CD8-positive, alpha-beta memory T cell (primary cell): ENCODE measurements around the gene TAF11. TPM values are rescaled to one million over a fixed set of nuclear protein-coding genes. Genes with fewer than 3 reads are reported as not detected.
A peak's percentile ranks its signal among the peaks of the same experiment; 100 is the strongest.

Experiments
- CTCF ChIA-PET: fragments of 350-600 bp; sonication (Branson Sonifier 250); formaldehyde crosslinking; loops from one replicate; lab custom pipeline; 2021; ENCODE audit warnings: antibody characterized with exemption; lab: Charles Lee
- POLR2A ChIA-PET: fragments of 350-600 bp; sonication (Branson Sonifier 250); formaldehyde crosslinking; loops from one replicate; lab custom pipeline; 2021; ENCODE audit warnings: antibody characterized with exemption; lab: Charles Lee
- DNase-seq, 5 donors: peaks; one replicate each; pipeline versions ENCODE4 v3.0.0 to v3.0.0-alpha.2; 2020 to 2022; ENCODE audit warnings: mixed read lengths in 1 of 5
- H3K27ac ChIP-seq: one replicate; pipeline ENCODE4 v1.7.0; 2013; ENCODE audit warnings: low read depth, mild to moderate bottlenecking, low read length, moderate library complexity
- H3K27me3 ChIP-seq: 2 replicates; pipeline ENCODE4 v1.7.0; 2013; ENCODE audit warnings: low read length, mild to moderate bottlenecking; ENCODE audit not compliant: insufficient read depth, poor library complexity, severe bottlenecking
- H3K36me3 ChIP-seq: 2 replicates; pipeline ENCODE4 v1.7.0; 2013; ENCODE audit warnings: mild to moderate bottlenecking, low read length, moderate library complexity; ENCODE audit not compliant: insufficient read depth
- H3K4me1 ChIP-seq: 2 replicates; pipeline ENCODE4 v1.7.0; 2013; ENCODE audit warnings: mild to moderate bottlenecking, low read length, moderate library complexity; ENCODE audit not compliant: insufficient read depth
- H3K4me3 ChIP-seq: 2 replicates; pipeline ENCODE4 v1.7.0; 2013; ENCODE audit warnings: mild to moderate bottlenecking, low read length
- H3K9me3 ChIP-seq: 2 replicates; pipeline ENCODE4 v1.7.0; 2013; ENCODE audit warnings: mild to moderate bottlenecking, low read length
- H3K27ac Mint-ChIP-seq, 8 donors: one replicate each; pipeline ENCODE4 v1.8.0; 2020 to 2021; ENCODE audit warnings: mixed read lengths in 8 of 8, mild to moderate bottlenecking in 6 of 8, inconsistent platforms in 3 of 8, moderate library complexity in 3 of 8
- H3K27me3 Mint-ChIP-seq, 2 donors: one replicate each; pipeline ENCODE4 v1.8.0; 2020 to 2021; ENCODE audit warnings: mixed read lengths in 2 of 2, mild to moderate bottlenecking in 1 of 2, moderate library complexity in 1 of 2
- H3K36me3 Mint-ChIP-seq, 3 donors: one replicate each; pipeline ENCODE4 v1.8.0; 2020 to 2021; ENCODE audit warnings: mixed read lengths in 3 of 3, inconsistent platforms in 1 of 3, mild to moderate bottlenecking in 1 of 3
- H3K4me1 Mint-ChIP-seq, 3 donors: one replicate each; pipeline ENCODE4 v1.8.0; 2020 to 2021; ENCODE audit warnings: mixed read lengths in 3 of 3, inconsistent platforms in 1 of 3, mild to moderate bottlenecking in 1 of 3
- H3K4me3 Mint-ChIP-seq, 7 donors: one replicate each; pipeline ENCODE4 v1.8.0; 2020 to 2021; ENCODE audit warnings: mixed read lengths in 7 of 7, mild to moderate bottlenecking in 6 of 7, moderate library complexity in 4 of 7, inconsistent platforms in 2 of 7
- H3K9me3 Mint-ChIP-seq, 5 donors: one replicate each; pipeline ENCODE4 v1.8.0; 2020 to 2022; ENCODE audit warnings: mixed read lengths in 5 of 5, mild to moderate bottlenecking in 3 of 5, moderate library complexity in 2 of 5, inconsistent platforms in 1 of 5
- polyA plus RNA-seq: library from polyadenylated mRNA; unstranded; fragments of 300-500 nt; fragmentation: Illumina TruSeq; gene quantifications from one replicate; pipeline ENCODE4 v1.2.3, GENCODE V29; 2021
- total RNA-seq, 2 experiments: library from RNA; stranded (reverse); gene quantifications; one replicate each; pipeline ENCODE4 v1.2.3, GENCODE V29; 2021

The TAF11 gene
- total and polyA plus RNA-seq, 3 experiments from 2014 or later = 19.4 to 34.1 (median 28.9) TPM

DNA sequence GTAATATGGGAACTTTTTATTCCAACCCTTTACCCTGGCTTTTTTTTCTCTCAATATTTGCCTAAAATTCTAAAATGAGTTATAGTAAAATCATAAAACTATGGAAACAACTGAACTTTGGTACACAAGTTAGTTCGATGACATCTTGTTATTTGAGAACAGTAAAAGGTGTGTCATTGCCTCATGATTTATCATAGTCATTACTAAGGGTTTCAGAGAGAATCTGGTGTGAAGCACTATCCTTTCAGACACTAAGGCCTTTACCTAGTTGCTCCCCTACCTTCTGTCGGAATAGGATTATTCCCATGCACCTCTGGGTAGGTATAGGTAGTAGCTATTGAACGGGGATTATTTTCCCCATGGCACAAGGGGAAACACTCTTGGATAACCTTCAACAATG lies 11.4 kb downstream of the TAF11 start:
- no peak overlapping the region for H3K27ac ChIP-seq
- ChIA-PET POLR2A (no interaction called here), CTCF (no interaction called here)
- Mint-ChIP-seq H3K27ac (peak overlapping the region in 2 of 8 donors; percentile 15 to 56), H3K9me3 (no peaks in the 10 kb centered on the region), H3K4me1 (no peaks in the 10 kb centered on the region), H3K4me3 (no peak overlapping the region), H3K36me3 (peaks cover 0 to 86% (median 16%) of the 10 kb centered on the region in 3 donors), H3K27me3 (no peaks in the 10 kb centered on the region)
- peaks cover 34% of the 10 kb centered on the region for H3K36me3 ChIP-seq
- no peaks in the 10 kb centered on the region for H3K27me3 ChIP-seq
- H3K9me3 ChIP-seq = no peaks in the 10 kb centered on the region
- H3K4me3 ChIP-seq = no peak overlapping the region
- DNase-seq = no peak
- H3K4me1 ChIP-seq = no peaks in the 10 kb centered on the region

DNA sequence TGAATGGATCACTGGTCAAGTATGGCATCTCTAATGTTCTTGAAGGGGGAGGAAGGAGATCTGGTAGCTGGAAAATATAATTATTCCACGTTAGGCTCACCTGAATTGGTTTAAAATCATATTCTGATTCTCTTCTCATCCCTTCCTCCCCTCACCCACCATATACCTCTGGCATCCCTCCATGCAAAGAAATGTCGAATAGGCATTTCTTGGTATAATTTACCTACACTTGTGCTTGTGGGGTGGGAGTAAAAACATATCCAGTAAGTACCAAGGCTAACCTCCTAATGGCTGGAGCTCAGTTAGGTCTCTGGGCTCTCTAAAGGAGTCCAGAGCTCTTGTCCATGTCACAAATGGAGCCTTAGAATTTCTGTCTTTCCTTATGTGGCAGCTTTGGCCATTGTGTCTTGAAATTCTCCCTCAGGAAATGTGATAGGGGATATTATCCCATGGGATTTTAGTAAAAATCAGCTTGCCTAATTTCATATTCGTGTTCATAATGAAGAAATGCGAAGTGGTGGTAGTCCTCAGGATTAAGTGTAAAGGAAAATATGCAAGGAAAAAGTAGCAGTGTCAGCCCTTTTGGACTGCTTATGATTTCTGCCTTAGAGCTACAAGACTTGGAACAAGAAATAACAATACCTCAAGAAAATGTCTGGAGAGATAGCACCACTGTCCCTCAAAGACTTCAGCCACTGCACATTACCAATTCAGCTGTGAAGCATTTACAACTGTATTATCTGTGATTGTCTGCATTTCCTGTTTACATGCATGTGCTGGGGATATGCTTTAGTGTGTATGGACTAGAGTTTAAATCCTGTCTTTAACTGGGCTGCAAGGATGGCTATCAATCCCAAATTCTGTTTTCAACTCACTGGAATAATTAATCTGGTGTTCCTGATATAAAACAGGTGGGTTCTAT lies 12.3 kb downstream of the TAF11 start:
- Mint-ChIP-seq H3K27me3 (no peaks in the 10 kb centered on the region), H3K4me1 (no peaks in the 10 kb centered on the region), H3K27ac (peak overlapping the region in 7 of 8 donors; percentile 23 to 58 (median 30)), H3K4me3 (no peak overlapping the region), H3K9me3 (no peaks in the 10 kb centered on the region), H3K36me3 (peaks cover 0 to 88% (median 14%) of the 10 kb centered on the region in 3 donors)
- POLR2A ChIA-PET = no interaction called here
- no peaks in the 10 kb centered on the region for H3K27me3 ChIP-seq
- H3K4me1 ChIP-seq = no peaks in the 10 kb centered on the region
- no peak for DNase-seq
- CTCF ChIA-PET = no interaction called here
- H3K9me3 ChIP-seq = no peaks in the 10 kb centered on the region
- H3K27ac ChIP-seq = no peak overlapping the region
- no peak overlapping the region for H3K4me3 ChIP-seq
- peaks cover 41% of the 10 kb centered on the region for H3K36me3 ChIP-seq

- ChIA-PET POLR2A (no interaction called here), CTCF (no interaction called here)
- peak overlapping the region in 2 of 8 donors; percentile 32 to 56 for H3K27ac Mint-ChIP-seq
- H3K9me3 ChIP-seq = no peaks in the 10 kb centered on the region
- H3K4me3 ChIP-seq = no peak overlapping the region
- peaks cover 0 to 82% (median 13%) of the 10 kb centered on the region in 3 donors for H3K36me3 Mint-ChIP-seq
- no peaks in the 10 kb centered on the region for H3K27me3 ChIP-seq
- no peaks in the 10 kb centered on the region for H3K9me3 Mint-ChIP-seq
- no peaks in the 10 kb centered on the region for H3K27me3 Mint-ChIP-seq
- H3K27ac ChIP-seq = no peak overlapping the region
- H3K4me3 Mint-ChIP-seq = no peak overlapping the region
- H3K4me1 Mint-ChIP-seq = no peaks in the 10 kb centered on the region
- peaks cover 28% of the 10 kb centered on the region for H3K36me3 ChIP-seq
- no peak for DNase-seq
- no peaks in the 10 kb centered on the region for H3K4me1 ChIP-seq
Measured at GRCh38 chr6:34872332-34872731, 15.5 kb downstream of the TAF11 start.

DNA sequence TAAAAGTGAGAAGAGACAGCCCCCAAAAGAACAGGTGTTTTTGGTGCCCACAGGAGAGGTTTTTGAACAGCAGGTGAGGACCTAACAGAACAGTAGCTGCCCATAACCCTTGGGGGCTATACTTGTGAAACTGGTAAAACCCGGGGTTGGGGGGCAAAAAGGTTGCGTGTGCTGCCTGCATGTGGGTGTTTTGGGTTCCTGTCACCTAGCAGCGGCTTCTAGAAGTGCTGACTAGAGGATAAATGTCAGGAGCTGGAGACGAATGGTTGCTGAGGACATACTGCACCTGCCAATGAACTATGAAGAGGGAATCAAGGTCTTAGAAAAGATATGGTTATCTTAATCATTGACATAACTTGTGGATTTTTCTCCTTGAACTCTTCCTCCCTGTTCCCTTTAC lies 16.0 kb downstream of the TAF11 start:
- peak overlapping the region in 2 of 8 donors; percentile 56 to 57 for H3K27ac Mint-ChIP-seq
- no peaks in the 10 kb centered on the region for H3K4me1 Mint-ChIP-seq
- POLR2A ChIA-PET = no interaction called here
- H3K27me3 ChIP-seq = no peaks in the 10 kb centered on the region
- no peaks in the 10 kb centered on the region for H3K9me3 ChIP-seq
- H3K4me1 ChIP-seq = no peaks in the 10 kb centered on the region
- no peak overlapping the region for H3K4me3 Mint-ChIP-seq
- no peak overlapping the region for H3K27ac ChIP-seq
- no peak for DNase-seq
- CTCF ChIA-PET = no interaction called here
- no peak overlapping the region for H3K4me3 ChIP-seq
- H3K36me3 ChIP-seq = peaks cover 26% of the 10 kb centered on the region
- H3K27me3 Mint-ChIP-seq = no peaks in the 10 kb centered on the region
- H3K9me3 Mint-ChIP-seq = no peaks in the 10 kb centered on the region
- peaks cover 0 to 82% (median 12%) of the 10 kb centered on the region in 3 donors for H3K36me3 Mint-ChIP-seq

DNA sequence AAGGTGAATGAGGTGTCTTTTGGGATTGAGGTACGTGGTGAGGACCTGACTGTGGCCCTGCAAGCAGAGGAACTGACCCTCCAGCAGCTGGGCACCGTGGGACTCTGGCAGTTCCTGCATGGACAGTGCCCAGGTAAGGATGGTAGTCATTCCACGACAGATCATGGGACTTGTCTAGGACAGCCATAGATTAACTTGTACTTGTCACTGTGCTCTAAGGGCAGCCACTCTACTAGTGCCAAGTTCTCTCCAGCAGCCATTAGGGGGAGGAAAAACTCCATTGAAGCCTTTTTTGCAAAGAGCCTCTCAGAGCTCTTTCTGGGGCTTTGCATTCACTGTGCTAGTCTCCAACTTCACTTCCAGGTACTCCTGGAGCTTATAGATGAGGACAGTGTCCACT lies 20.4 kb downstream of the TAF11 start:
- Histone ChIP-seq H3K9me3 (no peaks in the 10 kb centered on the region), H3K4me3 (no peak overlapping the region), H3K36me3 (peaks cover 16% of the 10 kb centered on the region), H3K4me1 (no peaks in the 10 kb centered on the region), H3K27ac (no peak overlapping the region), H3K27me3 (no peaks in the 10 kb centered on the region)
- H3K4me1 Mint-ChIP-seq = no peaks in the 10 kb centered on the region
- no peaks in the 10 kb centered on the region for H3K9me3 Mint-ChIP-seq
- H3K27ac Mint-ChIP-seq = peak overlapping the region in 1 of 8 donors; percentile 14
- DNase-seq = no peak
- H3K27me3 Mint-ChIP-seq = no peaks in the 10 kb centered on the region
- H3K4me3 Mint-ChIP-seq = no peak overlapping the region
- ChIA-PET POLR2A (no interaction called here), CTCF (no interaction called here)
- peaks cover 0 to 76% (median 27%) of the 10 kb centered on the region in 3 donors for H3K36me3 Mint-ChIP-seq

DNA sequence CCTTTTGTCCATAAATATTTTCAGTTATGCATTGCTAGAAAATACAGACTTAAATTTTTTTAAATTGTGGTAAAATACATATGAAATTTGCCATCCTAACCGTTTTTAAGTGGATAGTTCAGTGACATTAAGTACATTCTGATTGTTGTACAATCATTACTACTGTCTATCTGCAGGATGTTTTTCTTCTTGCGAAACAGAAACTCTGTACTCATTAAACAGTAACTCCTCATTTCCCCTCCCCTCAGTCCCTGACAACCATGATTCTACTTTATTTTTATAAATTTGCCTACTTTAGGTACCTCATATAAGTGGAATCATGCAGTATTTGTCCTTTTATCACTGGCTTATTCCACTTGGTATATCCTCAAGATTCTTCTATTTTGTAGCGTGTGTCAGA lies 21.3 kb downstream of the TAF11 start:
- no peaks in the 10 kb centered on the region for H3K9me3 Mint-ChIP-seq
- H3K27ac ChIP-seq = no peak overlapping the region
- H3K4me1 ChIP-seq = no peaks in the 10 kb centered on the region
- no peaks in the 10 kb centered on the region for H3K4me1 Mint-ChIP-seq
- H3K36me3 ChIP-seq = peaks cover 13% of the 10 kb centered on the region
- peaks cover 0 to 69% (median 23%) of the 10 kb centered on the region in 3 donors for H3K36me3 Mint-ChIP-seq
- no peak overlapping the region for H3K4me3 ChIP-seq
- no peaks in the 10 kb centered on the region for H3K9me3 ChIP-seq
- ChIA-PET CTCF (no interaction called here), POLR2A (no interaction called here)
- no peak overlapping the region for H3K27ac Mint-ChIP-seq
- no peak for DNase-seq
- H3K27me3 Mint-ChIP-seq = no peaks in the 10 kb centered on the region
- no peaks in the 10 kb centered on the region for H3K27me3 ChIP-seq
- no peak overlapping the region for H3K4me3 Mint-ChIP-seq

DNA sequence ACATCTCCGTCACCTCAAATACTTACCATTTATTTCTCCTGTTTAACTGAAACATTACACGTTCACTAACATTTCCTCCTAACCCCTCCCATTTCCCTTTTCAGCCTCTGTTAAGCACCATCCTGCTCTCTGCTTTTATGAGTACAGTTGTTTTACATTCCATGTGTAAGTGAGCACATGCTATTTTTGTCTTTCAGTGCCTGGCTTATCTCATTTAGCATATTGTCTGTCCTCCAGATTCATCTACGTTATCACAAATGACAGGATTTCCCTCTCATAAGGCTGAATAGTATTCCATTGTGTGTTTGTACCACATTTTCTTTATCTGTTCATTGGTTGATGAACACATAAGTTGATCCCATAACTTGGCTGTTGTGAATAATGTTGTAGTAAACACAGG lies 22.7 kb downstream of the TAF11 start:
- H3K9me3 ChIP-seq = no peaks in the 10 kb centered on the region
- H3K36me3 Mint-ChIP-seq = peaks cover 0 to 64% (median 17%) of the 10 kb centered on the region in 3 donors
- H3K4me3 Mint-ChIP-seq = no peak overlapping the region
- H3K36me3 ChIP-seq = peaks cover 5% of the 10 kb centered on the region
- H3K27me3 ChIP-seq = no peaks in the 10 kb centered on the region
- CTCF ChIA-PET = no interaction called here
- no peaks in the 10 kb centered on the region for H3K9me3 Mint-ChIP-seq
- no peaks in the 10 kb centered on the region for H3K27me3 Mint-ChIP-seq
- POLR2A ChIA-PET = no interaction called here
- DNase-seq = no peak
- no peak overlapping the region for H3K27ac ChIP-seq
- peak overlapping the region in 2 of 8 donors; percentile 7 to 14 for H3K27ac Mint-ChIP-seq
- no peaks in the 10 kb centered on the region for H3K4me1 ChIP-seq
- H3K4me3 ChIP-seq = no peak overlapping the region
- H3K4me1 Mint-ChIP-seq = no peaks in the 10 kb centered on the region

- CTCF ChIA-PET = no interaction called here
Measured at GRCh38 chr6:34864007-34864406, 23.8 kb downstream of the TAF11 start.

More at GRCh38 chr6:34864007-34864406, 23.8 kb downstream of the TAF11 start:
- no peaks in the 10 kb centered on the region for H3K27me3 ChIP-seq
- H3K36me3 Mint-ChIP-seq = peaks cover 0 to 66% (median 21%) of the 10 kb centered on the region in 3 donors
- no peaks in the 10 kb centered on the region for H3K9me3 ChIP-seq
- H3K4me3 Mint-ChIP-seq = no peak overlapping the region
- H3K27me3 Mint-ChIP-seq = no peaks in the 10 kb centered on the region
- POLR2A ChIA-PET = no interaction called here
- H3K27ac ChIP-seq = no peak overlapping the region
- peaks cover 5% of the 10 kb centered on the region for H3K36me3 ChIP-seq
- no peak for DNase-seq
- H3K4me3 ChIP-seq = no peak overlapping the region
- no peaks in the 10 kb centered on the region for H3K9me3 Mint-ChIP-seq
- no peaks in the 10 kb centered on the region for H3K4me1 Mint-ChIP-seq
- no peaks in the 10 kb centered on the region for H3K4me1 ChIP-seq
- peak overlapping the region in 2 of 8 donors; percentile 41 to 56 for H3K27ac Mint-ChIP-seq
